ENCODE results near the gene SF3B5.

GRCh38 chr6:144065213-144065660, 30.1 kb downstream of the SF3B5 start:
- TF ChIP-seq GATA3 (IDR thresholded peaks at IDR 0.05; ENCODE audit: low read depth, low read length) (no peak), GATA2 (IDR thresholded peaks at IDR 0.05; ENCODE audit: low read depth, low read length) (no peak)
